Astrocyte of the cerebellum (primary cell): Measurements from ENCODE around the gene CFLAR.

Experiments
- DNase-seq: peaks from one replicate; pipeline ENCODE4 v3.0.0-alpha.2; 2011; ENCODE audit warnings: low read depth
- H3K4me3 ChIP-seq: 2 replicates; pipeline ENCODE4 v1.5.1; 2011; ENCODE audit warnings: mild to moderate bottlenecking, low read depth, low read length, moderate library complexity
- in situ Hi-C: cut with HindIII; loops from 2 replicates; pipeline ENCODE4 v1.10.0; 2017; ENCODE audit warnings: low sequenced_read_pairs
- TF ChIP-seq, protein P1 (sequence below): IDR thresholded peaks from 2 replicates; pipeline ENCODE4 v1.5.1; 2012; ENCODE audit warnings: low read length, low read depth, moderate library complexity, mild to moderate bottlenecking; ENCODE audit errors: missing control alignments

The CFLAR gene

DNA sequence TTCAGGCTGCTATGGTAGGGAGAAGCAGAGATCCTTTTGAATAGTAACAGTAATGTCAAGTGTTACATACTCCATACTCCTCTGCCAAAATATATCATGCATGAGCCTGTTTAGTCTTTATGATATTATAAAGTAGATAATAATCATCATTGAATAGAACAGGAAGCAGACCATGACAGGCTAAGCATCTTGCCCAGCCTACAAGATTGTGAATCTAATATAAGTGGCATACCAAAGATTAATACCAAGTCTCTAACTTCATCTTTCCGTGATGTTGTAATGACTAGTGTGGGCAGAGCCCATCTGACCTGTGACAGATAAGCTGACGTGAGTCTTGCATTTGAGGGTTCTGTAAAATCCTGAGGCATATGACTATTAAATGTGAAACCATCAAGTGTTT is 31.1 kb upstream of the CFLAR start:
- no peak overlapping the region for H3K4me3 ChIP-seq
- in situ Hi-C loops = no loop called here
- no peak for DNase-seq
- TF ChIP-seq, protein P1, sequence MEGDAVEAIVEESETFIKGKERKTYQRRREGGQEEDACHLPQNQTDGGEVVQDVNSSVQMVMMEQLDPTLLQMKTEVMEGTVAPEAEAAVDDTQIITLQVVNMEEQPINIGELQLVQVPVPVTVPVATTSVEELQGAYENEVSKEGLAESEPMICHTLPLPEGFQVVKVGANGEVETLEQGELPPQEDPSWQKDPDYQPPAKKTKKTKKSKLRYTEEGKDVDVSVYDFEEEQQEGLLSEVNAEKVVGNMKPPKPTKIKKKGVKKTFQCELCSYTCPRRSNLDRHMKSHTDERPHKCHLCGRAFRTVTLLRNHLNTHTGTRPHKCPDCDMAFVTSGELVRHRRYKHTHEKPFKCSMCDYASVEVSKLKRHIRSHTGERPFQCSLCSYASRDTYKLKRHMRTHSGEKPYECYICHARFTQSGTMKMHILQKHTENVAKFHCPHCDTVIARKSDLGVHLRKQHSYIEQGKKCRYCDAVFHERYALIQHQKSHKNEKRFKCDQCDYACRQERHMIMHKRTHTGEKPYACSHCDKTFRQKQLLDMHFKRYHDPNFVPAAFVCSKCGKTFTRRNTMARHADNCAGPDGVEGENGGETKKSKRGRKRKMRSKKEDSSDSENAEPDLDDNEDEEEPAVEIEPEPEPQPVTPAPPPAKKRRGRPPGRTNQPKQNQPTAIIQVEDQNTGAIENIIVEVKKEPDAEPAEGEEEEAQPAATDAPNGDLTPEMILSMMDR = no peak

DNA sequence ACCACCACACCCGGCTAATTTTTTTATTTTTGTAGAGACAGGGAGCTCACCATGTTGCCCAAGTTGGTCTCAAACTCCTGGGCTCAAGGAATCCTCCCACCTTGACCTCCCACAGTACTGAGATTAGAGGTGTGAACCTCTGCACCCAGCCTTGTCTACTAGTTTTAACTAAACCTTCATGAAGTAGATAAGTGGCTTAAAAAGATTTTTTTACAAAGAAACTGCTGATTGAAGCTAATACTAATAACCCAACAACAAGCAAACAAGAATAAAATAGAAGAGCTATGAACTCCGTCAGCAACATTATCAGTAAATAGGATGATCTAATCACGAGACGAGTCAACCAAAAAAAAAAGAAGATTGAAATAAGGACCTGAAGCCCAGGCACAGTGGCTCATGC is 25.4 kb upstream of the CFLAR start:
- DNase-seq = no peak
- in situ Hi-C loops = no loop called here
- TF ChIP-seq, protein P1 = no peak
- no peak overlapping the region for H3K4me3 ChIP-seq

DNA sequence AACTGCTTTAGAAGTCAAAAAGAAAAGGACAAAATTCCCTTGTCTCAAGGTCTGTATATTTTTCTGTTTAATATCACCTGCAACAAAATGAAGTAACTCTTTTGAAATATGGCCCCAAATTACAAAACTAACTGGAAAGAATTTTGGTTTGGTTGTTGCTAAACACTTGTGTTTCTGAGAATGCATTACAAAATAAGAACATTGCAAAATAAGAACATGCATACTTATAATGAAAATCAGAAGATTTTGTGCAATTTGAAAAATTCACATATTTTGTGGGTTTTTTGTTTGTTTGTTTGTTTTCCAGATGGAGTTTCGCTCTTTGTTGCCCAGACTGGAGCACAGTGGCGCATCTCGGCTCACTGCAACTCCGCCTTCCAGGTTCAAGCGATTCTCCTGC is 22.4 kb upstream of the CFLAR start:
- DNase-seq = no peak
- in situ Hi-C loops = no loop called here
- TF ChIP-seq, protein P1 = no peak
- no peak overlapping the region for H3K4me3 ChIP-seq

DNA sequence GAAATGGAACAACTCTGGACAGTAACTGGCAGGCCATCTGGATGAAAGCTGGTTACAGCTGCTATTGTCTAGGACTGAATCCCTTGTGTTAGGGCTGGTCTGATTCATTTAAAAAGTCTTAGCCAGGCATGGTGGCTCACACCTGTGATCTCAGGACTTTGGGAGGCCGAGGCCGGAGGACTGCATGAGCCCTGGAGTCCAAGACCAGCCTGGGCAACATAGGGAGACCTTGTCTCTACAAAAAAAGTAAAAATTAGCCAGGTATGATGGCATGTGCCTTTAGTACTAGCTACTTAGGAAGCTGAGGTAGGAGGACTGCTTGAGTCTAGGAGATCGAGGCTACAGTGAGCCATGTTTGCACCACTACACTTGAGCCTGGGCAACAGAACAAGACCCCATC is 15.5 kb upstream of the CFLAR start:
- no peak for DNase-seq
- TF ChIP-seq, protein P1 = no peak
- in situ Hi-C loops = no loop called here
- no peak overlapping the region for H3K4me3 ChIP-seq

DNA sequence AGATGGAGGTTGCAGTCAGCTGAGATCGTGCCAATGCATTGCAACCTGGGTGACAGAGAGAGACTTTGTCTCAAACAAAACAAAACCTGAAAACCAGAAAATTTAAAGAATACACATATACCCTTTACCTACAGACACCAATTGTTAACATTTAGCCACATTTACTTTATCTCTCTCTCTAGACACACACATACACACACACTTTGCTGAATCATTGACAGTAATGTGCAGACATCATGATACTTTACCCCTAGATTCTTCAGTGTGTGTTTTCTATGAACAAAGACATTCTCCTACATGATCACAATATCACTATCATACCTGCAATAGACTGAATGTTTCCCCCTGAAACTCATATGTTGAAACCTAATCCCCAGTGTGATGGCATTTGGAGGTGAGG is 10.2 kb upstream of the CFLAR start:
- in situ Hi-C loops = no loop called here
- no peak overlapping the region for H3K4me3 ChIP-seq
- no peak for DNase-seq
- TF ChIP-seq, protein P1 = no peak

DNA sequence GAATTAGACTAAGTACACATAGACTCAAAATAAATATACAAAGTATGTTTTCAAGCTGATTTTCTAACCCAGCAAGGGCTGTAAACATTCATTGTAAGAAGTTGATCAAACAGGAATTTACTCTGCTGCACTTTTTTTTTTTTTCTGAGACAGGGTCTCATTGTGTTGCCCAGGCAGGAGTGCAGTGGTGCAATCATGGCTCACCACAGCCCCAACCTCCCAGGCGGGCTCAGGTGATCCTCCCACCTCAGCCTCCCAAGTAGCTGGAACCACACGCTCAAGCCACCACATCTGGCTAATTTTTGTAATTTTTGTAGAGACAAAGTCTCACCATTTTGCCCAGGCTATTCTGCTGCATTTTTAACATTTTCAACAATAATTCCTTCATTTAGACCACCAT is 8.3 kb upstream of the CFLAR start:
- no peak for DNase-seq
- TF ChIP-seq, protein P1 = no peak
- H3K4me3 ChIP-seq = no peak overlapping the region
- in situ Hi-C loops = no loop called here

DNA sequence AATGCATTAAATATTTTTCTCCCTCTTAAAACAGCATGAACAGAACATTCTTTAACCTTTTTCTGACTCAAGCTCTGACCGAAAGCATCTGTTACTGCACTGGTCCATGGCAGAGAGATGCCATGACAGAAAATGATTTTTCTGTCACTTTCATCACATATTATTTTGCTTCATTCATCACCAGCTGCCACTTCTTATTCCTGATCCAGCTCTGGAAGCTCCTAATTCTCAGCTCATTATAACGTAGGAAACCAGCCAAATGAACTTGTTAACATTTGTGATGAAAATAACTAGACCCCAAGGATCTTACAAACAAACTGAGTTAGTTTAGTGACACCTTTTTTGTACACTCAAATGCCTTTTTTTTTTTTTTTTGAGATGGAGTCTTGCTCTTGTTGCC is 7.6 kb upstream of the CFLAR start:
- TF ChIP-seq, protein P1 = no peak
- DNase-seq = no peak
- no peak overlapping the region for H3K4me3 ChIP-seq
- in situ Hi-C loops = no loop called here
